H7 (cell line): Measurements from ENCODE around the gene NT5DC2. TPM values are rescaled to one million over a fixed set of nuclear protein-coding genes. Genes with fewer than 3 reads are reported as not detected.
A peak's percentile ranks its signal among the peaks of the same experiment; 100 is the strongest.

Source experiments
- DNase-seq: peaks from one replicate; pipeline ENCODE4 v3.0.0; 2012
- H3K27me3 ChIP-seq: 2 replicates; pipeline ENCODE4 v1.6.0; 2011; ENCODE audit warnings: mild to moderate bottlenecking, low read length; ENCODE audit not compliant: control insufficient read depth, insufficient read depth
- H3K36me3 ChIP-seq: replicated peaks from 2 replicates; pipeline ENCODE4 v1.5.1; 2011; ENCODE audit warnings: low read length; ENCODE audit not compliant: control insufficient read depth, insufficient read depth
- H3K4me3 ChIP-seq: 2 replicates; pipeline ENCODE4 v1.5.1; 2011; ENCODE audit warnings: low read depth, mild to moderate bottlenecking, control low read depth, low read length, moderate library complexity; ENCODE audit not compliant: insufficient read depth
- total RNA-seq: library from RNA; depleted of rRNA; stranded (reverse); fragments of >200 nt; shearing (Covaris generic); gene quantifications from 2 replicates; pipeline ENCODE4 v1.2.3, GENCODE V29; 2014; rRNA removed

The NT5DC2 gene
- total RNA-seq, 1 experiment from 2014 or later: 311 TPM

GRCh38 chr3:52483081-52483480 lies 50.6 kb downstream of the NT5DC2 start:
- Histone ChIP-seq H3K36me3 (peaks cover 33% of the 10 kb centered on the region), H3K27me3 (no peaks in the 10 kb centered on the region), H3K4me3 (no peak overlapping the region)
- no peak for DNase-seq

GRCh38 chr3:52481819-52482521 lies 51.7 kb downstream of the NT5DC2 start:
- H3K36me3 ChIP-seq: peaks cover 39% of the 10 kb centered on the region
- no peaks in the 10 kb centered on the region for H3K27me3 ChIP-seq
- peak; percentile 97 for DNase-seq
- no peak overlapping the region for H3K4me3 ChIP-seq

- peaks cover 40% of the 10 kb centered on the region for H3K36me3 ChIP-seq
- no peak overlapping the region for H3K4me3 ChIP-seq
- no peaks in the 10 kb centered on the region for H3K27me3 ChIP-seq
- no peak for DNase-seq
Measured at GRCh38 chr3:52480768-52481715, 52.6 kb downstream of the NT5DC2 start.

- Histone ChIP-seq H3K4me3 (no peak overlapping the region), H3K27me3 (no peaks in the 10 kb centered on the region), H3K36me3 (peaks cover 45% of the 10 kb centered on the region)
- no peak for DNase-seq
Measured at GRCh38 chr3:52479877-52480575, 53.6 kb downstream of the NT5DC2 start.

- Histone ChIP-seq H3K27me3 (no peaks in the 10 kb centered on the region), H3K4me3 (no peak overlapping the region), H3K36me3 (peaks cover 47% of the 10 kb centered on the region)
- no peak for DNase-seq
Measured at GRCh38 chr3:52479037-52479876, 54.4 kb downstream of the NT5DC2 start.

- no peak overlapping the region for H3K4me3 ChIP-seq
- DNase-seq: no peak
- peaks cover 59% of the 10 kb centered on the region for H3K36me3 ChIP-seq
- no peaks in the 10 kb centered on the region for H3K27me3 ChIP-seq
Measured at GRCh38 chr3:52477796-52478095, 55.9 kb downstream of the NT5DC2 start.

GRCh38 chr3:52477076-52477795 lies 56.4 kb downstream of the NT5DC2 start:
- Histone ChIP-seq H3K36me3 (peaks cover 63% of the 10 kb centered on the region), H3K27me3 (no peaks in the 10 kb centered on the region), H3K4me3 (no peak overlapping the region)
- no peak for DNase-seq

Other genes with a start within 250 kb of the NT5DC2 start
- 6.1 and 8.5 TPM in 2 replicates for gene GLYCTK, start 246.0 kb downstream of the NT5DC2 start, total RNA-seq
- gene DNAH1, start 217.5 kb downstream of the NT5DC2 start, total RNA-seq: 0.48 and 2.0 TPM in 2 replicates
- gene BAP1, start 123.8 kb downstream of the NT5DC2 start, total RNA-seq: 128 and 145 TPM in 2 replicates
- gene PHF7, start 123.2 kb downstream of the NT5DC2 start, total RNA-seq: 16.5 and 25.2 TPM in 2 replicates
- gene SEMA3G, start 88.8 kb downstream of the NT5DC2 start, total RNA-seq: 1.1 and 2.2 TPM in 2 replicates
- gene TNNC1, start 79.8 kb downstream of the NT5DC2 start, total RNA-seq: 4.2 and 7.2 TPM in 2 replicates
- gene NISCH, start 78.3 kb downstream of the NT5DC2 start, total RNA-seq: 51.1 and 70.7 TPM in 2 replicates
- 0.52 and 1.3 TPM in 2 replicates for gene STAB1, start 38.5 kb downstream of the NT5DC2 start, total RNA-seq
- gene UQCC5, start 2.7 kb upstream of the NT5DC2 start, total RNA-seq: 17.0 and 21.5 TPM in 2 replicates
- 29.1 and 39.6 TPM in 2 replicates for gene PBRM1, start 152.1 kb upstream of the NT5DC2 start, total RNA-seq
- 148 and 237 TPM in 2 replicates for gene GNL3, start 152.2 kb upstream of the NT5DC2 start, total RNA-seq
- 48.2 and 65.7 TPM in 2 replicates for gene GLT8D1, start 171.9 kb upstream of the NT5DC2 start, total RNA-seq
- gene SPCS1, start 172.2 kb upstream of the NT5DC2 start, total RNA-seq: 84.5 and 85.3 TPM in 2 replicates
- 26.2 and 36.5 TPM in 2 replicates for gene NEK4, start 237.1 kb upstream of the NT5DC2 start, total RNA-seq
- not detected in 2 replicates for gene ITIH1, start 243.7 kb upstream of the NT5DC2 start, total RNA-seq